Measurements from ENCODE around the gene CHID1. TPM values are rescaled to one million over a fixed set of nuclear protein-coding genes. Genes with fewer than 3 reads are reported as not detected.
A peak's percentile ranks its signal among the peaks of the same experiment; 100 is the strongest.

Gene CHID1
- total and polyA plus RNA-seq, 2 experiments from 2014 or later = 54.1 to 67.3 TPM

GRCh38 chr11:862696-863022 is 48.0 kb downstream of the CHID1 start:
- H3K27ac ChIP-seq (ENCODE audit: low read depth) = no peak overlapping the region

More at GRCh38 chr11:862696-863022, 48.0 kb downstream of the CHID1 start:
- peak overlapping the region; percentile 71 for H3K4me2 ChIP-seq
- Mint-ChIP-seq H3K27ac (no peak overlapping the region), H3K27me3 (ENCODE audit: insufficient read depth, low read depth, poor library complexity) (peaks cover 32% of the 10 kb centered on the region), H3K4me3 (peak overlapping the region; percentile 54; the same call in 2 of the 3 replicates), H3K4me1 (peaks cover 27% of the 10 kb centered on the region), H3K9me3 (no peaks in the 10 kb centered on the region; the same call in 2 of the 3 replicates), H3K36me3 (ENCODE audit: low read depth) (peaks cover 3% of the 10 kb centered on the region; the same call in 1 of the 3 replicates)
- H3K4me1 ChIP-seq (ENCODE audit: insufficient read depth) = peaks cover 16% of the 10 kb centered on the region; the same call in 1 of the 2 replicates
- H4K20me1 ChIP-seq (replicated peaks; ENCODE audit: insufficient read depth) = peaks cover 39% of the 10 kb centered on the region
- TF ChIP-seq STAT1 (IDR thresholded peaks at IDR 0.05; ENCODE audit: unreplicated experiment) (no peak), EZH2phosphoT487 (IDR thresholded peaks at IDR 0.05; ENCODE audit: unreplicated experiment) (no peak), ETS1 (IDR thresholded peaks at IDR 0.05) (no peak), CTCF (conservative IDR thresholded peaks at IDR 0.05; ENCODE audit: low read depth in 2 of 2) (no peak), EZH2 (IDR thresholded peaks at IDR 0.05; ENCODE audit: low read depth, unreplicated experiment) (no peak), JUNB (IDR thresholded peaks at IDR 0.05; ENCODE audit: unreplicated experiment) (no peak), POLR2AphosphoS5 (IDR thresholded peaks at IDR 0.05; ENCODE audit: low read depth) (no peak), REST (IDR thresholded peaks at IDR 0.05; ENCODE audit: unreplicated experiment) (no peak), ZNF114 (CRISPR knock-in tag; IDR thresholded peaks at IDR 0.05) (no peak), CREB1 (CRISPR knock-in tag; IDR thresholded peaks at IDR 0.05; ENCODE audit: low read depth) (no peak), ZNF331 (CRISPR knock-in tag; IDR thresholded peaks at IDR 0.05; ENCODE audit: low read depth) (no peak), NANOG (IDR thresholded peaks at IDR 0.05; ENCODE audit: borderline replicate concordance) (no peak), ZNF462 (CRISPR knock-in tag; IDR thresholded peaks at IDR 0.05) (no peak)
- H3K36me3 ChIP-seq (ENCODE audit: insufficient read depth) = no peaks in the 10 kb centered on the region
- no peak overlapping the region for H2AFZ ChIP-seq
- H3K4me3 ChIP-seq = 0 out of 2 replicates have a peak overlapping the region, but pooled peaks have one; percentile 34
- no peaks in the 10 kb centered on the region for H3K79me2 ChIP-seq (replicated peaks; ENCODE audit: insufficient read depth)
- peak; percentile 6; the same call in 2 of the 3 replicates for ATAC-seq
- H3K9me2 ChIP-seq (ENCODE audit: insufficient read depth) = no peaks in the 10 kb centered on the region
- H3K27me3 ChIP-seq (ENCODE audit: insufficient read depth) = no peaks in the 10 kb centered on the region
- H3F3A ChIP-seq (replicated peaks; ENCODE audit: low read depth) = peaks cover 22% of the 10 kb centered on the region
- no peak for DNase-seq (ENCODE audit: low spot score)

Measured in GM23338 (cell line).